DOHH2 (cell line): ENCODE results near the gene MAGEL2.

Source experiments
- EZH2phosphoT487 ChIP-seq: fragments of 200-600 bp; sonication (generic); IDR thresholded peaks from 2 replicates; pipeline ENCODE4 v1.6.1; 2017; ENCODE audit warnings: borderline replicate concordance, mild to moderate bottlenecking, antibody characterized with exemption, low read length, moderate library complexity, mixed read lengths
- TF ChIP-seq, protein P1 (sequence below): fragments of 200-600 bp; sonication (generic); IDR thresholded peaks from one replicate; pipeline ENCODE4 v1.5.1; 2014; ENCODE audit warnings: antibody characterized with exemption, mild to moderate bottlenecking, low read depth, low read length; ENCODE audit not compliant: poor library complexity, severe bottlenecking

- TF ChIP-seq, protein P1, sequence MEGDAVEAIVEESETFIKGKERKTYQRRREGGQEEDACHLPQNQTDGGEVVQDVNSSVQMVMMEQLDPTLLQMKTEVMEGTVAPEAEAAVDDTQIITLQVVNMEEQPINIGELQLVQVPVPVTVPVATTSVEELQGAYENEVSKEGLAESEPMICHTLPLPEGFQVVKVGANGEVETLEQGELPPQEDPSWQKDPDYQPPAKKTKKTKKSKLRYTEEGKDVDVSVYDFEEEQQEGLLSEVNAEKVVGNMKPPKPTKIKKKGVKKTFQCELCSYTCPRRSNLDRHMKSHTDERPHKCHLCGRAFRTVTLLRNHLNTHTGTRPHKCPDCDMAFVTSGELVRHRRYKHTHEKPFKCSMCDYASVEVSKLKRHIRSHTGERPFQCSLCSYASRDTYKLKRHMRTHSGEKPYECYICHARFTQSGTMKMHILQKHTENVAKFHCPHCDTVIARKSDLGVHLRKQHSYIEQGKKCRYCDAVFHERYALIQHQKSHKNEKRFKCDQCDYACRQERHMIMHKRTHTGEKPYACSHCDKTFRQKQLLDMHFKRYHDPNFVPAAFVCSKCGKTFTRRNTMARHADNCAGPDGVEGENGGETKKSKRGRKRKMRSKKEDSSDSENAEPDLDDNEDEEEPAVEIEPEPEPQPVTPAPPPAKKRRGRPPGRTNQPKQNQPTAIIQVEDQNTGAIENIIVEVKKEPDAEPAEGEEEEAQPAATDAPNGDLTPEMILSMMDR, result no peak
- TF ChIP-seq EZH2phosphoT487, result no peak
These were observed 45.5 kb downstream of the MAGEL2 start for GRCh38 chr15:23602124-23602523.
